Right lobe of liver (tissue), 6 donors: ENCODE measurements around the gene NAALADL2. TPM values are rescaled to one million over a fixed set of nuclear protein-coding genes. Genes with fewer than 3 reads are reported as not detected.

ENCODE experiments used
- ATAC-seq, 4 donors: fragments of 200-7000 bp; cut with Tn5 transposase; one replicate each; pipeline ENCODE4 v1.9.1; 2020; ENCODE audit warnings: mild to moderate bottlenecking in 4 of 4, moderate library complexity in 4 of 4
- DNase-seq, 3 donors: peaks; one replicate each; pipeline ENCODE4 v3.0.0-alpha.2; 2020
- H3K27ac ChIP-seq, 3 donors: fragments of 200-600 bp; one replicate each; pipeline ENCODE4 v1.8.0; 2022
- H3K27me3 ChIP-seq, 2 donors: fragments of 200-600 bp; one replicate each; pipeline ENCODE4 v1.8.0; 2022
- H3K36me3 ChIP-seq, 4 donors: fragments of 200-600 bp; sonication (generic) in 1 of 4; one replicate each; pipeline versions ENCODE4 v1.5.1 to v1.8.0; 2017 to 2022; ENCODE audit warnings: control low read depth in 1 of 4
- H3K4me1 ChIP-seq, 4 donors: fragments of 200-600 bp; sonication (generic) in 1 of 4; one replicate each; pipeline versions ENCODE4 v1.5.1 to v1.8.0; 2017 to 2022; ENCODE audit warnings: control low read depth in 1 of 4
- H3K4me3 ChIP-seq, 3 donors: fragments of 200-600 bp; one replicate each; pipeline ENCODE4 v1.8.0; 2022
- H3K9me3 ChIP-seq, 4 donors: fragments of 200-600 bp; sonication (generic) in 1 of 4; one replicate each; pipeline versions ENCODE4 v1.5.1 to v1.8.0; 2017 to 2022; ENCODE audit warnings: control low read depth in 1 of 4
- CTCF ChIP-seq, 4 donors: fragments of 200-600 bp in 3 of 4; fragments of 450-650 bp in 1 of 4; IDR thresholded peaks; one replicate each; pipeline versions ENCODE4 v1.5.1 to v1.8.0; 2016 to 2022; ENCODE audit warnings: antibody characterized with exemption in 4 of 4, mild to moderate bottlenecking in 2 of 4
- POLR2A ChIP-seq: fragments of 450-650 bp; IDR thresholded peaks from one replicate; pipeline ENCODE4 v1.6.1; 2017; ENCODE audit warnings: antibody characterized with exemption, mild to moderate bottlenecking
- WGBS: methylation state at CpG from one replicate; pipeline ENCODE4 v1.1.6; 2018; ENCODE audit warnings: low coverage, low lambda C conversion rate; ENCODE audit not compliant: insufficient coverage; ENCODE audit errors: missing lambda C conversion rate; 5-methylcytosine and 5-hydroxymethylcytosine counted together
- intact Hi-C, 2 donors: fragments of 100-400 bp; cut with DNase I; formaldehyde crosslinking; loops; one replicate each; pipeline versions ENCODE4 v1.11.2 to v1.14.1; 2022
- total RNA-seq, 6 experiments: library from RNA; depleted of rRNA in 2 of 6; stranded (reverse); fragments of >200 nt in 2 of 6; fragmentation: NEBNext Ultra II Directional in 3 of 6; extraction: Animal tissue kit (Norgen Biotek cat#: 25700) in 3 of 6; gene quantifications; one replicate each; pipeline versions ENCODE4 v1.1.0 to v1.2.4, GENCODE V29; 2016 to 2023
- donor health status: DM: no; HTN: yes; CAD: no.
- donor health status: DM: no; HTN: no; CAD: no.
- donor health status: DM: no; HTN: no; CAD: no.
- donor health status: DM: no; HTN: yes; CAD: no.
- donor health status: DM: no; HTN: yes; CAD: no.

NAALADL2 gene
- total RNA-seq, 6 experiments from 2014 or later = 0.86 to 4.9 (median 3.2) TPM

GRCh38 chr3:175735866-175736265 is 876.7 kb downstream of the NAALADL2 start:
- H3K27ac ChIP-seq = no peak overlapping the region
- H3K9me3 ChIP-seq = no peaks in the 10 kb centered on the region
- no peak for TF ChIP-seq POLR2A
- TF ChIP-seq CTCF (IDR thresholded peaks at IDR 0.05) = no peak
- no peaks in the 10 kb centered on the region for H3K4me1 ChIP-seq
- no peak for ATAC-seq
- no peak for DNase-seq
- WGBS = 76% methylated on average over 3 of the region's 3 CpGs
- no peaks in the 10 kb centered on the region for H3K36me3 ChIP-seq
- intact Hi-C loops = no loop called here
- no peak overlapping the region for H3K4me3 ChIP-seq
- H3K27me3 ChIP-seq = no peaks in the 10 kb centered on the region

GRCh38 chr3:175737646-175738572 is 878.8 kb downstream of the NAALADL2 start:
- intact Hi-C loops = no loop called here
- Histone ChIP-seq H3K36me3 (no peaks in the 10 kb centered on the region), H3K4me3 (no peak overlapping the region), H3K9me3 (no peaks in the 10 kb centered on the region), H3K27me3 (no peaks in the 10 kb centered on the region), H3K27ac (no peak overlapping the region), H3K4me1 (no peaks in the 10 kb centered on the region)
- WGBS = 91% methylated on average over 6 of the region's 7 CpGs
- ATAC-seq (no peak), DNase-seq (no peak)
- TF ChIP-seq POLR2A (no peak), CTCF (IDR thresholded peaks at IDR 0.05) (no peak)

- WGBS = 91% methylated on average over 4 of the region's 4 CpGs
These were observed 882.8 kb downstream of the NAALADL2 start for GRCh38 chr3:175741951-175742350.

GRCh38 chr3:175743733-175744400 is 884.7 kb downstream of the NAALADL2 start:
- no peaks in the 10 kb centered on the region for H3K4me1 ChIP-seq
- no peaks in the 10 kb centered on the region for H3K27me3 ChIP-seq
- H3K36me3 ChIP-seq = no peaks in the 10 kb centered on the region
- H3K9me3 ChIP-seq = no peaks in the 10 kb centered on the region
- no peak overlapping the region for H3K4me3 ChIP-seq
- TF ChIP-seq CTCF (IDR thresholded peaks at IDR 0.05) = no peak
- TF ChIP-seq POLR2A = no peak
- ATAC-seq (no peak), DNase-seq (no peak)
- intact Hi-C loops = no loop called here
- no peak overlapping the region for H3K27ac ChIP-seq
- 87% methylated on average over 5 of the region's 5 CpGs for WGBS

More at GRCh38 chr3:175741951-175742350, 882.8 kb downstream of the NAALADL2 start:
- intact Hi-C loops = no loop called here
- H3K27ac ChIP-seq = no peak overlapping the region
- DNase-seq = no peak
- H3K9me3 ChIP-seq = no peaks in the 10 kb centered on the region
- no peak overlapping the region for H3K4me3 ChIP-seq
- H3K27me3 ChIP-seq = no peaks in the 10 kb centered on the region
- no peaks in the 10 kb centered on the region for H3K36me3 ChIP-seq
- ATAC-seq = no peak
- no peaks in the 10 kb centered on the region for H3K4me1 ChIP-seq
- TF ChIP-seq POLR2A = no peak
- TF ChIP-seq CTCF (IDR thresholded peaks at IDR 0.05) = no peak
